Kidney tubule cell (primary cell): Measurements from ENCODE around the gene DNAJC10.
"Not testable (repeated sequence)": the region's sequence is repeated elsewhere in the genome, so short reads cannot be mapped to it uniquely, and the experiment has no call there.

Source experiments
- DNase-seq: peaks from one replicate; pipeline ENCODE4 v3.0.0-alpha.2; 2018; ENCODE audit warnings: low spot score

DNAJC10 gene, protein sequence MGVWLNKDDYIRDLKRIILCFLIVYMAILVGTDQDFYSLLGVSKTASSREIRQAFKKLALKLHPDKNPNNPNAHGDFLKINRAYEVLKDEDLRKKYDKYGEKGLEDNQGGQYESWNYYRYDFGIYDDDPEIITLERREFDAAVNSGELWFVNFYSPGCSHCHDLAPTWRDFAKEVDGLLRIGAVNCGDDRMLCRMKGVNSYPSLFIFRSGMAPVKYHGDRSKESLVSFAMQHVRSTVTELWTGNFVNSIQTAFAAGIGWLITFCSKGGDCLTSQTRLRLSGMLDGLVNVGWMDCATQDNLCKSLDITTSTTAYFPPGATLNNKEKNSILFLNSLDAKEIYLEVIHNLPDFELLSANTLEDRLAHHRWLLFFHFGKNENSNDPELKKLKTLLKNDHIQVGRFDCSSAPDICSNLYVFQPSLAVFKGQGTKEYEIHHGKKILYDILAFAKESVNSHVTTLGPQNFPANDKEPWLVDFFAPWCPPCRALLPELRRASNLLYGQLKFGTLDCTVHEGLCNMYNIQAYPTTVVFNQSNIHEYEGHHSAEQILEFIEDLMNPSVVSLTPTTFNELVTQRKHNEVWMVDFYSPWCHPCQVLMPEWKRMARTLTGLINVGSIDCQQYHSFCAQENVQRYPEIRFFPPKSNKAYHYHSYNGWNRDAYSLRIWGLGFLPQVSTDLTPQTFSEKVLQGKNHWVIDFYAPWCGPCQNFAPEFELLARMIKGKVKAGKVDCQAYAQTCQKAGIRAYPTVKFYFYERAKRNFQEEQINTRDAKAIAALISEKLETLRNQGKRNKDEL

DNA sequence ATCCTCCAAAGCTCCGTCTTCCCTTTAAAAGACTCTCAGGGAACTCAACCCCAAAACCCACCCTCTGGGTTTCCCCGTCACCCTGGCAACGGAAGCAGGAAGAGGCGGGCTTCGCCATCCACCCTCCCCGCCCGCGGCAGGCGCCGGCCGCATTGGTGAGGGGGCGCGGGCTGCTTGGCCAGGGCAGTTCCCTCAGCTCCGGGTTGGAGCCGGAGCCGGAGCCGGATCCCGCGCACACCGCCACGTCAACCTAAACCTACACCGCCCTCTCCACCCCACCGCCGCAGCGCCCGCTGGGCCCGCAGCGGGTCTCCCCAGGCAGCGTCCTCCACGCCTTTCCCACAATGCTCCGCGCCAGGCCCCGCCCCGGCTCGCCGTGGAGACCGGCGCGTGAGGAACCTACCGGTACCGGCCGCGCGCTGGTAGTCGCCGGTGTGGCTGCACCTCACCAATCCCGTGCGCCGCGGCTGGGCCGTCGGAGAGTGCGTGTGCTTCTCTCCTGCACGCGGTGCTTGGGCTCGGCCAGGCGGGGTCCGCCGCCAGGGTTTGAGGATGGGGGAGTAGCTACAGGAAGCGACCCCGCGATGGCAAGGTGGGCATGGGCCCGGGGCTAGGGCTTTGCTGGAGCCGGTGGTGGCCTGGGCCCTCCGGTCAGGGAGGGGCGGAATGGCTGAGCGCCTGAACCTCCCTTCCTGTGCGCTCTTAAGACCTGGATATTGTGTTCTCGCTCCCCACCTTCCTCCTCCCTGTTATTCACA is at the start of gene DNAJC10:
TSS of gene DNAJC10 (plus strand) at position 366 of the 758 bp plus-strand sequence. CDS start 1,830 bp downstream, outside the sequence.
- peak; percentile 95 for DNase-seq

DNA sequence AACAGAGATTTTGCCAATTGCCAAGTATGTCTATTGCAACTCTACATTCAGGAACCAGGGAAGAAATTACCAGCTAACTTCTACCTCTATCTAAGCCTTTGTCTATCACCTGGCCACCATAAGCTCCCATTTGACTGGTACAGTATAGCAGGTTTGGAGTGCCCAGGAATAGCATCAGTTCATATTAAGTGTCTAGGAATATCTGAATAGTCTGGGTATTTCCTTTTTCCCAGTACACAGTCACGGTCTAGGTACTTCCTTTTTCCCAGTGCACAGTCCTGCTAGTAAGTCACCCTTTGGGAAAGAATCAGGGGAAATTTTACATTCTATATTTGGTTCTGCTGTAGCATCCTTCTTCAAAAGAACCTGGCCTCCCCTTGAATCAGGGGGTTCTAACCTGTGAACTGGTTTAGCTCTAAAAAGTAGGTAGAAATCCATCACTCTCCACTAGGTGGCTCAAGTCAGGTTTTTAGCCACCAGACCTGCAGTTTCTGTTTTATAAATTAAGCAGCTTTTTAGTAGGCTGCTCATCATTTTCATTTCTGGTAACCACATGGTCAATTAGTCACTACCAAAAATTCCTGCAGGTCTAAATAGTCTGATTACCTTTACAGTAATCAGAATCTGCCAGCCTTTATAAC is 49.3 kb upstream of the DNAJC10 start:
- peak; percentile 40 for DNase-seq

DNA sequence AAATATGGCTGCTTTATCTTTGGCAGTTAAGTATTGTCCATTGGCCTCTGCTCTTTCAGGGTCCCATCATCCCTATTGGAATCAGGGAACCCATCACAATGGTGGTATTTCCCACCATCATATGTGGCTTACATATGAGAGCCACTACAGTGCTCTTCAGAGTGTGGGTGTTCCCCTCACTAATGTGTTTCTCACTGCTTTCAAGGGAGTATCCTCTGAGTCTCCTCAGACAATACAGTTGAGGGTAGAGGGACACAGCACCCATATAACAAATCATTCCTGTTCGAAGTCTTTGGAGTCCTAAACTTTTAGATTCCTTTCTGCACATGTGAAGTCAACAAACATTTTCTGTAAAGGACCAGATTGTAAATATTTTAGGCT is 48.8 kb upstream of the DNAJC10 start:
- no peak for DNase-seq

DNA sequence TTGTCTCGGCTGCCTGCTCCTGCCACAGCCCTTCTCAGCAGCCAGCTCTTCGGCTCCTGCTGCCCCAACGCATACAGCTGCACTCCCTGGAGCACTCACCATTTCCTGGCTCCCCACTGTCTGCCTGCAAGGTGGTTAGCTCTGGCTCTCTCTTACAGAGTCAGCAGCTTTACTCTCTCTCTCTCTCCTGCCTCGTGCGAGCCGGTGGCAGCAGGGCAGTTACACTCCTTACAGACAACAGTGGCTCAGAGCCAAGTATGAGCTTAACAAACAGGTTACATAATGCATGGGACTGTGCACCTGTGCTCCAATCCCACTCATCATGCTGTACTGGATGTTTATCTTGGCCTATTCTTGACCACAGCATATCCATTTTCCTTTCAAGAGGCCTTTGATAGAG is 47.4 kb upstream of the DNAJC10 start:
- DNase-seq: peak; percentile 61

DNA sequence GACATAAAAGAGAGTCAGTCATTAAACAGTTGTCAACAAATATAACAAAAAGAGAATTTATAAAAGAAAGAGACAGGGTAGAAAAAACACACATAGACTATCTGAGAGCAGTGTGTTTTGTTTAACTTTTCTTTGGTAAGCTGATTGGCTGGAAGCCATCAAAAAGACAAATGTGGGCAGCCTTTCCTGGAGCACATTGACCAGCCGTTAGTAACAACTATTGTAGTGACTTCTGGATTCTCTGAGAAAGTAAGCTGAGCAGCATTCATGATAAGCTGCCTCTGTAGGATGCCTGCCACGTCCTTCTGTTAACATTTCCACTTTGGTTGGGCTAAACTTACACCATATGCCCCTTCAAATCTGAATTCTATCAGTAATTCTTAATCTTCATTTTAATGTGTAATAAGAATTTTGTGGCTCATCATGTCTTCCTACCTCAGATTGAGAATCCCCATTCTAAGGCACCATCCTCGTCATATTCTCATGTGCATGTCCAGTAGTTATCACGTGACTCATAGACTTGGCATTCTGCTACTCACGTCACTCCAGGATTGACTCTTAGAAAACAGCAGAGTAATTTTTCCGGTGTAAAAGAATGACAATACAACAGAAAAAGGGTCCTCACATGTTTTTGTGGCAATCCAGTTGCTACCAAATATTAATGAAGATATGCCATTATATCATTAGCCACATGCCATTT is 43.4 kb upstream of the DNAJC10 start:
- DNase-seq: peak; percentile 61

DNA sequence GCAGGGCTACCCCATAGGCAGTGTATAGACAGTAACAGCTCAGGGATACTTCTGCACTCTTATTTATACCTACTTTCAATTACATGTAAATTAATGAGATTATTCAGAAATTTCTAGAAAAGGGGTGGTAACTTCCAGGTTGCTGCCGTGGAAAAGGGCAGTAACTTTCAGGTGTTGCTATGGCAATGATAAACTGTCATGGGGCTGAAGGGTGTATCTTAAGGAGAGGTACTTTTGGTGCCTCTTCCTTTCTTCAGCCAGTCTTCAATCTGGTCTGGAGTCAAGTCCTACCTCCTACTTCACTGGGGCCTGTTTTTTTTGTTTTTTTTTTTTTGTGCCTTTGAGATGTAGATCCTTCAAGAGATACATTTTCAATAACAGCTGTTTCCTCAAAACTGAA is 35.2 kb upstream of the DNAJC10 start:
- DNase-seq: no peak

DNA sequence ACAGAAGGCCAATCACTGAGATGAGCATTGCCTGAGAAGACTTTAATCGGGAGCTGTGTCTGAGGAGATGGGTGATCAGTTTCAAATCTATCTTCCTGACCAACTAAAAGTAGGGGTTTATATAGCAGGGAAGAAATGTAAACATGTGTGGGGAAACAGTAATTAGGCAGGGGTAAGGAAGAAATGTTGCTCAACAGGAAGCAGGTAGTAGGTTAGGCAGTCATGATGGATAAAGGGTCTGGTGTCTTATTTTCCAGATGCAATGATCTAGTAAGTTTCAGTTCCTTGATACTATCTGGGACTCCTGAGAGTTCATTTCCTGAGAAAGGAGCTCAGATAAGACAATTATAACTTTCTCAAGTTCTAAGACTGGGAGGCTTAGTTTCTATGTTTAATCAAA is 33.8 kb upstream of the DNAJC10 start:
- DNase-seq: no peak

DNA sequence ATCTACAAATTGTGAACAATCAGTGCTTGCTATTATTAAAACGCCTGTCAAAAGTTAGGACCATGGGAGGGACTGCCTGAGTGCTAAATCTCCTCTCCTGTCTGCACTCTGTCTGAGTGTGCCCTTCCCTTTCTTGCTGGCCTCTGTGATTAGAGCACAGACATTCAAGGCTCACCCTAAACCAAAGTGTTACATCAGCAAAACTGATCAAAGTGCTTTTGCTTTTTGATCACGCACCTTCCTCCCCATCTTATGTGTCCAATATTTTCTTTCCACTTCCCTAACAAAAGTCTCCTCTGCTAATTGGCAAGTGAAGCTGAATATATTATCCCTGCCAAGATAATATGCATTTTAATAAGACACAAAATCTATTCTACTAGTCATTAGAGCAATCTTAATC is 30.5 kb upstream of the DNAJC10 start:
- no peak for DNase-seq

DNA sequence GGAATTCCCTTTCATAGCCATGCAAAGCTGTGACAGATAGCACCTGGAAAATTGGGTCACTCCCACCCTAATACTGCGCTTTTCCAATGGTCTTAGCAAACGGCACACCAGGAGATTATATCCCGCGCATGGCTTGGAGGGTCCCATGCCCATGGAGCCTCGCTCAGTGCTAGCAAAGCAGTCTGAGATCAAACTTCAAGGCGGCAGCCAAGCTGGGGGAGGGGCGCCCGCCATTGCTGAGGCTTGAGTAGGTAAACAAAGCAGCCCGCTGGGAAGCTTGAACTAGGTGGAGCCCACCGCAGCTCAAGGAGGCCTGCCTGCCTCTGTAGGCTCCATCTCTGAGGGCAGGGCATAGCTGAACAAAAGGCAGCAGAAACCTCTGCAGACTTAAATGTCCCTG is 29.3 kb upstream of the DNAJC10 start:
- DNase-seq: not testable (repeated sequence)

DNA sequence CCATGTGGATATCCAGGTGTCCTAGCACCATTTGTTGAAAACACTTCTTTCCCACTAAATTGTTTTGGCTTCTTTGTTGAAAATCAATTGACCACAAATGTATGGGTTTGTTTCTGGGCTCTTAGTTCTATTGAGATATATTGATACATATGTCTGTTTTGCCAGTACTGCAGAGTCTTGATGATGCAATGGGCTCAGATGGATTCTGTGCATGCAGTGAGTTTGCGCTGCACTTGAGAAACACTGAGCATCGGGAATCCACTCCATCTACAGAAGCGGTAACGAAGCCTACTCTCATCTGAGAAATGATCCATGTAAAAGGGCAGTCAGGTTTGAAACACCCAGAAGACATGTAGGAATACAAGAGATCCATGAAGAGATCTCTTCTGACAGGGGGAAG is 21.9 kb upstream of the DNAJC10 start:
- DNase-seq: no peak

DNA sequence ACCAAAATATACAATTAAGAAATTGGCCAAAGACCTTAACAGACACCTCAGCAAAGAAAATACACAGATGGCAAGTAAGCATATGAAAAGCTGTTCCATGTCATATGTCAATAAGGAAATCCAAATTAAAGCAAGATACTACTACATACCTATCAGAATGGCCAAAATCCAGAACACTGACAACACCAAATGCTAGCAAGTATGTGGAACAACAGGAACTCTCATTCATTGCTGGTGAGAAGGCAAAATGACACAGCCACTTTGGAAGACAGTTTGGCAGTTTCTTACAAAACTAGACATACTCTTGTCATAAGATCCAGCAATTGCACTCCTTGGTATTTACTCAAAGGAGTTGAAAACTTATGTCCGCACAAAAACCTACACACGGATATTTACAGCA is 20.3 kb upstream of the DNAJC10 start:
- DNase-seq: no peak

DNA sequence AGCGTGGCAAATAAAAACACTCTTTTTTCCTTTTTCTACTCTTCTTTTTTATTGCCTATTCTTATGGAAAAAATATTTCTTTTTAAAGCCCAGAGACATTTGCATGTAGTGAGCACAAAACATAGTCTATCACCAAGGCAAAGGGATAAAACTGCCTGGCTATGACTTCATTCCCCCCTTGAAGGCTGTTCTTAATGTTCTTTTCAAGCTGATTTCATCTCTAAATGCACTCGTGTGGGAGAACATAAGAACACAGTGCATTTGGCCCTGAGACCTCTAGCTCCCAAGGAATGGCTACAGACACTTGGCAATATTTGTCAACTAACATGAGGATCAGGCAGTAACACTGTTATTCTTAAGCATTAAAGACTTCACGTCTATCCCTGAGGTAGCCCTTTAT is 17.4 kb upstream of the DNAJC10 start:
- DNase-seq: no peak

DNA sequence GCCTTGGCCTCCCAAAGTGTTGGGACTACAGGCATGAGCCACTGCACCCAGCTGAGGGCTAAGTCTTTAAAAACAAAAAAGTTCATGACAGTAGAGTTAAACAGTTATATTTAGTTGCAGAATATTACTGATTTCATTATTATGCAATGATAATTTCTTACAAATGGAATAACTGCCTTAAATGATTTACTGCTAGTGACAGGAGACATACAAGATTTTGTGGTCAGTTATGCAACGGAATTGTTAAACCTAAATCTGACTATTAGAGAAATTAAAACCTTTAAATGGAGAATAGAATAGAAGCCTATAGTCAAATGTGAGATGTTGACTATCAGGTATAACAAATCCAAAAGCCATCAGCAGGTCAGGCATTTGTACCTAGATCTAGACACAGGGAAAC is 10.3 kb upstream of the DNAJC10 start:
- DNase-seq: no peak

DNA sequence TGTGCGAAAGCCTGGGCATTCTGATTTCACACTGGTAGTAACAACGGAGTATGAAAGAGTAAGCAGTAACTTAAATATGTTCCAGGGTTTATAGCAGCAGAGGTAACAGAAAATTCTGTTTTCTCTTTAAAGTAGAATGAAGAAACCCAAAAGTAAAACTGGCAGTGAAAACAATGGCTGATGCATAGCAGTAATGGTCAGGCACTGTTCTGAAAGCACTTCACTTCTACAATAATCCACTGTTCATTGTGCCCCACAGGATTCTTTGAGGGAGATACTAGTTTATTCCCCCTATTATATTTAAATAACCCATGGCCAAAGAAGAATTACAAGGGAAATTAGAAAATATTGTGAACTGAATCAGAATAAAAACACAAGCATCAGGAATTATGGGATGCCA is 9.3 kb upstream of the DNAJC10 start:
- DNase-seq: no peak

DNA sequence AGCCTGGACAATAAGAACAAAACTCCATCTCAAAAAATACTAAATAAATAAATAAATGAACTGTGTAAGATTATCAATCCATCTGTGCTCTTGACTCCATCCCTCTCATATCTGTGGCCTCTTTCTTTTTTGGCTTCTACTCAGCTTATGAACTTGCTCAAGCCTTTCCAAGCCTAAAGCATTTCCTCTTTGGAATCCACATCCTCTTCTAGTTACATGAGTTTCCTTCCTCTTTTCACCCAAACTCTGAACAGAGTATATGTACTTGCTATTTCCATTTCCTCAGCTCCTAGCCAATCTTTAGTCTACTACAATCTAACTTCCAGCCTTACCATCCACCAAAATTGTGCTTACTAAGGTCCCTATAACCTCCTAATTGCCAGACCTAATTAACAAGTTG is 2.5 kb upstream of the DNAJC10 start:
- no peak for DNase-seq

DNA sequence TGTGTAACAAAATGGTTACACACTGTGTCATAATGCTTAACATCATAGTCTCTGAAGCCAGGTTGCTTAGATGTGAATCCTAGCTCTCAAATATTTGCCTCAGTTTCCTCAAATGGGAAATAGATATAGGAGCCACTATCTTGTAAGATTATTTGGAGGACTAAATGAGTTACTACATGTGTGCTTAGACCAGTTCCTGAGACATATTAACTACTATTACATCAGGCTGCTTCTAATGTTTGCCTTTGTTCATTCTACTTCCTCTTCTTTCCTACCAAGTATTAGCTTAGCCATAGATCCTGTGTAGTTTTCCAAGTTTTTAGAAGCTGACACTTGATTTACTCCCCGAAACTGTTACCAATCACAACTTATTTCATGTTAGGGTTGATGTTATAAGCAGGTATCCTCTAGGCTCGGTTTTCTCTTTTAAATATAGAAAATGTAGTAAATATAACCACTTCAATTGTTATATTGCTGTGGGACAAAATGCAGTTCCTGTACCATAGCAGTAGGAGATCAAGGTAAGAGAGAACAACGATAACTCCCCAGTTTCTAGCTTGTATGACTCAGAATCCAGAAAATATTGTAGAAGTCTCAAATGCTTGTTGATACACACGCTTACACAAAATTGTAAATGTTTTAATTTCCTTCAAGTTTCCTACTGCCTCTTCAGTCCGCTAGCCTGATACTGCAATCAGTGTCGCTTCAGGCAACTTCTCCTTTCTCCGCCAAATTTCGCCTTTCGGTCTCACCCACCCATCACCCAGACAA is 751 bp upstream of the DNAJC10 start:
- peak; percentile 73 for DNase-seq

DNA sequence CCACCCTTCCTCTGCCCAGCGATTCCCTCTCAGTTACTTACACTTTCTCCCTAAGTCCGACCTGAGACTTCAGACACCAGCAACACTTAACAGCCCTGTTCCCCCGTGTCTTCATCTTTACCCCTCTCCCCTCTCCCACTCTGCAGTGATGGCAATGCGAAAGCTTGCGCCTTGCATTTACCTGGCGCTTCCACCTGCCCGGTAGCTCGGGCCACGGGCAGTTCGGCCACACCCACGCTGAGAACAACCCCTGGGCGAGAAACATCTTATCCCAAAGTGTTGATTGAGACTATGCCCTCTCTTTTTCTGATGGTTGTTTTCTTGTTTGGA is 558 bp downstream of the DNAJC10 start:
- peak; percentile 44 for DNase-seq

DNA sequence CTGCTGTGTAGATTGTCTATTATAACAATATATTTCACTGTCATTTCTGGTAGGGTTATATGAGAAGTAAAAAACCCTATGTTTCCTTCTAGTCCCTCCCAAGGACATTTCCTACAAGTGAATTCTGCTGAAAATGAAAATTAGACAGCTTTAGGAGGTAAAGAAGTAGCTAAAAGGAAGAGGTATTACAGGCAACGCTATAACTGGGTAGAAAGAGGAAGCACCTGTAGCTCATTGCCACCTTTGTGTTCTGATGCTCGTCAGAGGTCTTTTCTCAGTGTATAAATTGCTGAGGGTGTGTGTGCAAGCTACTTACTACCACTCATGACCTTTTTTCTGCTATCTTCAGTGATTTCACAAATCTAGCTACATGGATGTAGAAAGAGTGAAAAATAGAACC is 1.4 kb downstream of the DNAJC10 start:
- DNase-seq: no peak

DNA sequence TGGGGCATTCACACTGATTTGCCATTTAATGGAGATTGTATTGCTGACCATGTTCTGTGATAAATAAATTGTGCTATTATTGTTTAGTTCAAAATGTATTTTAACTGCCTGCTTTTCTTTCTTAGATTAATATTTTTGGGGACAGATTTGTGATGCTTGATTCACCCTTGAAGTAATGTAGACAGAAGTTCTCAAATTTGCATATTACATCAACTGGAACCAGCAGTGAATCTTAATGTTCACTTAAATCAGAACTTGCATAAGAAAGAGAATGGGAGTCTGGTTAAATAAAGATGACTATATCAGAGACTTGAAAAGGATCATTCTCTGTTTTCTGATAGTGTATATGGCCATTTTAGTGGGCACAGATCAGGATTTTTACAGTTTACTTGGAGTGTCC is 1.8 kb downstream of the DNAJC10 start:
- no peak for DNase-seq

DNA sequence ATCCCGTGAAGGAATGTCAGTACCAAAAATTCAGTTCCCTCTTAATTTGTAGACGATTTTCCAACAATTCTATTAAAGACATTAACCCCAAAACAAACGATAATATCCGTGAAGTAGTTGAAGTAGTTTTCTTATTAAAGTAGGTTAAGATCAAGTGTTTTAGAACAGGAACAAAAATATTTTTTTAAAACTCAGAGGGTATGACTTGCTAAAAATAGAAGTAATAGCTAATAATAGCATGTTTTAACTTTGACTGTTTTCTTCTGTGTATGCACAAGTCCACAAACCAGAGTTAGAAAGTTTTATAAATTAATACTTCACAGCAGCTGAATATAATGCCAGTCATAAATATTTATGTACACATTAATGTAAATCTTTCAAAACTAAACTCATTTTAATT is 2.4 kb downstream of the DNAJC10 start:
- no peak for DNase-seq

DNA sequence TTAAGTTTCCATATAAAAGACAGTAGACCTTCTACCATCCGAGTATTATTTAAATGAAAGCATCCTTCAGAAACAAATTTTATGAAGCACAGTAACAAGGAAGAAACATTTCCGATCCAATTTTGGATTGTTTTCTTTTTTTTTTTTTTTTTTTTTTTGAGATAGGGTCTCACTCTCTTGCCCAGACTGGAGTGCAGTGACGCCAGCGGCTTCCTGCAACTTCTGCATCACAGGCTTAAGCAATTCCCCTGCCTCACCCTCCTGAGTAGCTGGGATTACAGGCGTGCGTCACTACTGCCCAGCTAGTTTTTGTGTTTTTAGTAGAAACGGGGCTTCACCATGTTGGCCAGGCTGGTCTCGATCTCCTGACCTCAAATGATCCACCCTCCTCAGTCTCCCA is 3.1 kb downstream of the DNAJC10 start:
- DNase-seq: not testable (repeated sequence)
